Spleen (tissue), 7 donors: ENCODE results near the gene FAM83C.

ENCODE experiments used
- POLR2A ChIP-seq, 3 donors: fragments of 450-650 bp; IDR thresholded peaks; one replicate each; pipeline ENCODE4 v1.5.1; 2017; ENCODE audit warnings: antibody characterized with exemption in 3 of 3, mild to moderate bottlenecking in 1 of 3
- TF ChIP-seq, protein P1 (sequence below), 11 experiments: fragments of 200-600 bp in 7 of 11; fragments of 450-650 bp in 4 of 11; sonication (generic) in 4 of 11; IDR thresholded peaks in 8 of 11; conservative IDR thresholded peaks in 3 of 11; 1 replicate in 7 of 11; 2 replicates in 4 of 11; pipeline versions ENCODE4 v1.4.0 to v1.8.0; 2016 to 2021; ENCODE audit warnings: antibody characterized with exemption in 11 of 11, inconsistent platforms in 4 of 11, mild to moderate bottlenecking in 1 of 11
- donor health status: DM: no; HTN: no; CAD: no; lungs with moderate emphysema.
- donor health status: DM: no; HTN: no; CAD: no.
- donor health status: DM: no; HTN: no; CAD: no.

DNA sequence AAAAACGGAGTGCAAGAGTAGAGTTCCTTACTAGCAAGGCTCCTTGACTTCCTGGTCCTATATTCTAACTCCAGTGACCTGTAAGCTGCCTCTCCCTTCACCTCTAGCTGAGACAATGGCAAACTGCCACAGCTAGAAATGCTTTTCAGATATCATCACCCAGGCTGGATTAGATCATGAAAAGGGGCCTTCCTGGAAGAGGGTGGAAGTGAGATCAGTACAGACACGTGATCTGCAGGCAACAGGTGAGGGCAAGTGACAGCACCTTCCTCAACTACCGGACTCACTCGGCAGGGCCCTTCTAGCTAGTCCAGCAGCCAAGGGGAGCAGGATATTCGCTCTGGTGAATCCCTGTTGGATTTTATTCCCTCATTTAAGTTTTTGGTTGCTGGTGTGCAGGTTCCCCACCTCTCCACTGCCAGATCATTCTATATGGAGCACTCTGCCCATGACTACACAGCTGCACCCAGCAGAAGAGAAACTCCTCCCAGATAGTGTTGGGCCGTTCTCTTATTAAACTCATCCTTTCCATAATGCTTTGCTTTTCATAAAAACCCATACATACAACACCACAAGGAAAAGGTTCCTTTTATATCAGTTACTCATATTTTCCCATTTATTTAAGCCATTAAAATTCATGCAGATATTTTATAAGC lies 26.4 kb upstream of the FAM83C start:
- TF ChIP-seq, protein P1, sequence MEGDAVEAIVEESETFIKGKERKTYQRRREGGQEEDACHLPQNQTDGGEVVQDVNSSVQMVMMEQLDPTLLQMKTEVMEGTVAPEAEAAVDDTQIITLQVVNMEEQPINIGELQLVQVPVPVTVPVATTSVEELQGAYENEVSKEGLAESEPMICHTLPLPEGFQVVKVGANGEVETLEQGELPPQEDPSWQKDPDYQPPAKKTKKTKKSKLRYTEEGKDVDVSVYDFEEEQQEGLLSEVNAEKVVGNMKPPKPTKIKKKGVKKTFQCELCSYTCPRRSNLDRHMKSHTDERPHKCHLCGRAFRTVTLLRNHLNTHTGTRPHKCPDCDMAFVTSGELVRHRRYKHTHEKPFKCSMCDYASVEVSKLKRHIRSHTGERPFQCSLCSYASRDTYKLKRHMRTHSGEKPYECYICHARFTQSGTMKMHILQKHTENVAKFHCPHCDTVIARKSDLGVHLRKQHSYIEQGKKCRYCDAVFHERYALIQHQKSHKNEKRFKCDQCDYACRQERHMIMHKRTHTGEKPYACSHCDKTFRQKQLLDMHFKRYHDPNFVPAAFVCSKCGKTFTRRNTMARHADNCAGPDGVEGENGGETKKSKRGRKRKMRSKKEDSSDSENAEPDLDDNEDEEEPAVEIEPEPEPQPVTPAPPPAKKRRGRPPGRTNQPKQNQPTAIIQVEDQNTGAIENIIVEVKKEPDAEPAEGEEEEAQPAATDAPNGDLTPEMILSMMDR (IDR thresholded peaks at IDR 0.05 in 8 of 11, conservative IDR thresholded peaks at IDR 0.05 in 3 of 11), result no peak
- no peak for TF ChIP-seq POLR2A (IDR thresholded peaks at IDR 0.05)
